ENCODE results near the gene THBS1.

GRCh38 chr15:39581793-39582285, 960 bp downstream of the THBS1 start:
- TF ChIP-seq NFIC (IDR thresholded peaks at IDR 0.05) (no peak), TAF1 (IDR thresholded peaks at IDR 0.05; ENCODE audit: low read depth) (no peak), TEAD4 (IDR thresholded peaks at IDR 0.05) (peak; percentile 45; the same call in 1 of the 2 replicates), REST (IDR thresholded peaks at IDR 0.05; ENCODE audit: low read depth) (no peak), FOXM1 (IDR thresholded peaks at IDR 0.05; ENCODE audit: borderline replicate concordance, low read depth) (no peak), YY1 (IDR thresholded peaks at IDR 0.05; ENCODE audit: low read depth) (no peak), RAD21 (IDR thresholded peaks at IDR 0.05; ENCODE audit: low read depth) (peak; percentile 16; the same call in 1 of the 2 replicates), EP300 (IDR thresholded peaks at IDR 0.05; ENCODE audit: borderline replicate concordance) (no peak), CREB1 (IDR thresholded peaks at IDR 0.05; ENCODE audit: low read depth) (no peak), CEBPB (IDR thresholded peaks at IDR 0.05) (no peak), EGR1 (IDR thresholded peaks at IDR 0.05) (no peak), MAX (IDR thresholded peaks at IDR 0.05) (no peak)

Data from Ishikawa (cell line).